Spleen (tissue), 7 donors: ENCODE results near the gene SPAG17.

ENCODE experiments used
- CTCF ChIP-seq, 11 experiments: fragments of 200-600 bp in 7 of 11; fragments of 450-650 bp in 4 of 11; sonication (generic) in 4 of 11; IDR thresholded peaks in 8 of 11; conservative IDR thresholded peaks in 3 of 11; 1 replicate in 7 of 11; 2 replicates in 4 of 11; pipeline versions ENCODE4 v1.4.0 to v1.8.0; 2016 to 2021; ENCODE audit warnings: antibody characterized with exemption in 11 of 11, inconsistent platforms in 4 of 11, mild to moderate bottlenecking in 1 of 11
- POLR2A ChIP-seq, 3 donors: fragments of 450-650 bp; IDR thresholded peaks; one replicate each; pipeline ENCODE4 v1.5.1; 2017; ENCODE audit warnings: antibody characterized with exemption in 3 of 3, mild to moderate bottlenecking in 1 of 3
- POLR2AphosphoS5 ChIP-seq, 3 donors: sonication (generic); formaldehyde crosslinking; IDR thresholded peaks; one replicate each; pipeline ENCODE4 v1.5.1; 2017; ENCODE audit warnings: antibody characterized with exemption in 3 of 3
- donor health status: DM: no; HTN: no; CAD: no; lungs with moderate emphysema.
- donor health status: DM: no; HTN: no; CAD: no.
- donor health status: DM: no; HTN: no; CAD: no.

- TF ChIP-seq CTCF (IDR thresholded peaks at IDR 0.05 in 8 of 11, conservative IDR thresholded peaks at IDR 0.05 in 3 of 11) (no peak), POLR2AphosphoS5 (IDR thresholded peaks at IDR 0.05) (no peak), POLR2A (IDR thresholded peaks at IDR 0.05) (no peak)
Observed at GRCh38 chr1:118032883-118033282, 152.1 kb downstream of the SPAG17 start.
